Measurements from ENCODE around the gene RGMA. TPM values are rescaled to one million over a fixed set of nuclear protein-coding genes. Genes with fewer than 3 reads are reported as not detected.

Gene RGMA
- total RNA-seq, 2 donors from 2014 or later: not detected

GRCh38 chr15:93012786-93013185, 76.2 kb downstream of the RGMA start:
- Mint-ChIP-seq H3K4me1 (peaks cover 12% of the 10 kb centered on the region), H3K27ac (peak overlapping the region; percentile 85), H3K27me3 (no peaks in the 10 kb centered on the region), H3K36me3 (ENCODE audit: low read depth) (peaks cover 20% of the 10 kb centered on the region), H3K4me3 (no peak overlapping the region)
- DNase-seq (no peak), ATAC-seq (no peak)
- no peaks in the 10 kb centered on the region for H3K9me3 ChIP-seq (ENCODE audit: control insufficient read depth, low read length, poor library complexity, severe bottlenecking)

GRCh38 chr15:93007994-93008393, 81.0 kb downstream of the RGMA start:
- peaks cover 20% of the 10 kb centered on the region for H3K36me3 Mint-ChIP-seq (ENCODE audit: low read depth)
- no peaks in the 10 kb centered on the region for H3K27me3 Mint-ChIP-seq
- DNase-seq: no peak
- no peak overlapping the region for H3K4me3 Mint-ChIP-seq
- ATAC-seq: no peak
- peaks cover 20% of the 10 kb centered on the region for H3K4me1 Mint-ChIP-seq
- no peaks in the 10 kb centered on the region for H3K9me3 ChIP-seq (ENCODE audit: control insufficient read depth, low read length, poor library complexity, severe bottlenecking)
- H3K27ac Mint-ChIP-seq: peak overlapping the region; percentile 57

- peak overlapping the region; percentile 87 for H3K27ac Mint-ChIP-seq
- no peaks in the 10 kb centered on the region for H3K27me3 Mint-ChIP-seq
- H3K9me3 ChIP-seq (ENCODE audit: control insufficient read depth, low read length, poor library complexity, severe bottlenecking): no peaks in the 10 kb centered on the region
- peak overlapping the region; percentile 45 for H3K4me3 Mint-ChIP-seq
- H3K4me1 Mint-ChIP-seq: peaks cover 25% of the 10 kb centered on the region
- peaks cover 25% of the 10 kb centered on the region for H3K36me3 Mint-ChIP-seq (ENCODE audit: low read depth)
- DNase-seq (no peak), ATAC-seq (no peak)
Observed at GRCh38 chr15:93005133-93005532, 83.9 kb downstream of the RGMA start.

- no peaks in the 10 kb centered on the region for H3K9me3 ChIP-seq (ENCODE audit: control insufficient read depth, low read length, poor library complexity, severe bottlenecking)
- ATAC-seq: no peak
- Mint-ChIP-seq H3K27me3 (no peaks in the 10 kb centered on the region), H3K27ac (peak overlapping the region; percentile 78), H3K4me1 (peaks cover 22% of the 10 kb centered on the region), H3K4me3 (peak overlapping the region; percentile 56), H3K36me3 (ENCODE audit: low read depth) (peaks cover 29% of the 10 kb centered on the region)
- DNase-seq: no peak
Observed at GRCh38 chr15:93001881-93002280, 87.1 kb downstream of the RGMA start.

GRCh38 chr15:93001156-93001555, 87.9 kb downstream of the RGMA start:
- Mint-ChIP-seq H3K36me3 (ENCODE audit: low read depth) (peaks cover 31% of the 10 kb centered on the region), H3K4me3 (peak overlapping the region; percentile 15), H3K27ac (peak overlapping the region; percentile 78)

GRCh38 chr15:92997821-92998220, 91.2 kb downstream of the RGMA start:
- Mint-ChIP-seq H3K27me3 (no peaks in the 10 kb centered on the region), H3K4me3 (no peak overlapping the region), H3K36me3 (ENCODE audit: low read depth) (peaks cover 26% of the 10 kb centered on the region), H3K27ac (peak overlapping the region; percentile 78), H3K4me1 (peaks cover 23% of the 10 kb centered on the region)
- DNase-seq (no peak), ATAC-seq (no peak)
- H3K9me3 ChIP-seq (ENCODE audit: control insufficient read depth, low read length, poor library complexity, severe bottlenecking): no peaks in the 10 kb centered on the region

More at GRCh38 chr15:93001156-93001555, 87.9 kb downstream of the RGMA start:
- Mint-ChIP-seq H3K4me1 (peaks cover 22% of the 10 kb centered on the region), H3K27me3 (no peaks in the 10 kb centered on the region)
- H3K9me3 ChIP-seq (ENCODE audit: control insufficient read depth, low read length, poor library complexity, severe bottlenecking): no peaks in the 10 kb centered on the region
- DNase-seq (no peak), ATAC-seq (no peak)

GRCh38 chr15:92992720-92993119, 96.3 kb downstream of the RGMA start:
- H3K27me3 Mint-ChIP-seq: no peaks in the 10 kb centered on the region
- peaks cover 25% of the 10 kb centered on the region for H3K4me1 Mint-ChIP-seq
- peaks cover 26% of the 10 kb centered on the region for H3K36me3 Mint-ChIP-seq (ENCODE audit: low read depth)
- no peak overlapping the region for H3K4me3 Mint-ChIP-seq
- ATAC-seq: no peak
- no peak for DNase-seq
- H3K27ac Mint-ChIP-seq: peak overlapping the region; percentile 83
- H3K9me3 ChIP-seq (ENCODE audit: control insufficient read depth, low read length, poor library complexity, severe bottlenecking): no peaks in the 10 kb centered on the region

GRCh38 chr15:92990031-92990430, 99.0 kb downstream of the RGMA start:
- Mint-ChIP-seq H3K4me3 (no peak overlapping the region), H3K27me3 (no peaks in the 10 kb centered on the region), H3K36me3 (ENCODE audit: low read depth) (peaks cover 23% of the 10 kb centered on the region), H3K4me1 (peaks cover 28% of the 10 kb centered on the region), H3K27ac (peak overlapping the region; percentile 39)
- H3K9me3 ChIP-seq (ENCODE audit: control insufficient read depth, low read length, poor library complexity, severe bottlenecking): no peaks in the 10 kb centered on the region
- no peak for ATAC-seq
- DNase-seq: no peak

GRCh38 chr15:92989470-92989869, 99.5 kb downstream of the RGMA start:
- peaks cover 21% of the 10 kb centered on the region for H3K36me3 Mint-ChIP-seq (ENCODE audit: low read depth)
- peaks cover 28% of the 10 kb centered on the region for H3K4me1 Mint-ChIP-seq
- ATAC-seq: no peak
- H3K4me3 Mint-ChIP-seq: peak overlapping the region; percentile 69
- H3K9me3 ChIP-seq (ENCODE audit: control insufficient read depth, low read length, poor library complexity, severe bottlenecking): no peaks in the 10 kb centered on the region
- no peak for DNase-seq
- H3K27me3 Mint-ChIP-seq: no peaks in the 10 kb centered on the region
- H3K27ac Mint-ChIP-seq: peak overlapping the region; percentile 39

Other genes with a start within 250 kb of the RGMA start
- gene CHD2, start 188.9 kb downstream of the RGMA start, total RNA-seq: 100 to 1,000 TPM; 505 to 520 TPM